ENCODE measurements around the gene MGRN1.

Gene MGRN1

GRCh38 chr16:4624015-4624826, at the start of gene MGRN1:
Gene MGRN1, plus strand, starts transcription at chr16:4624826. Its CDS starts 135 bp downstream, at chr16:4624961.
- peak; percentile 86 for DNase-seq (ENCODE audit: low read depth)

GRCh38 chr16:4574919-4575705, 49.5 kb upstream of the MGRN1 start:
- DNase-seq (ENCODE audit: low read depth) = no peak

GRCh38 chr16:4576008-4576407, 48.6 kb upstream of the MGRN1 start:
- DNase-seq (ENCODE audit: low read depth) = no peak

GRCh38 chr16:4578961-4579530, 45.6 kb upstream of the MGRN1 start:
- no peak for DNase-seq (ENCODE audit: low read depth)

- no peak for DNase-seq (ENCODE audit: low read depth)
Measured at GRCh38 chr16:4580250-4580649, 44.4 kb upstream of the MGRN1 start.

- DNase-seq (ENCODE audit: low read depth) = no peak
Measured at GRCh38 chr16:4583906-4584305, 40.7 kb upstream of the MGRN1 start.

- no peak for DNase-seq (ENCODE audit: low read depth)
Measured at GRCh38 chr16:4586291-4586690, 38.3 kb upstream of the MGRN1 start.

GRCh38 chr16:4588386-4588785, 36.2 kb upstream of the MGRN1 start:
- DNase-seq (ENCODE audit: low read depth) = no peak

- no peak for DNase-seq (ENCODE audit: low read depth)
Measured at GRCh38 chr16:4588961-4589360, 35.7 kb upstream of the MGRN1 start.

- DNase-seq (ENCODE audit: low read depth) = no peak
Measured at GRCh38 chr16:4591191-4591590, 33.4 kb upstream of the MGRN1 start.

- DNase-seq (ENCODE audit: low read depth) = no peak
Measured at GRCh38 chr16:4591706-4592470, 32.7 kb upstream of the MGRN1 start.

- DNase-seq (ENCODE audit: low read depth) = no peak
Measured at GRCh38 chr16:4593086-4593485, 31.5 kb upstream of the MGRN1 start.

- no peak for DNase-seq (ENCODE audit: low read depth)
Measured at GRCh38 chr16:4594433-4595410, 29.9 kb upstream of the MGRN1 start.

- DNase-seq (ENCODE audit: low read depth) = no peak
Measured at GRCh38 chr16:4597174-4597573, 27.5 kb upstream of the MGRN1 start.

GRCh38 chr16:4599037-4599436, 25.6 kb upstream of the MGRN1 start:
- no peak for DNase-seq (ENCODE audit: low read depth)

GRCh38 chr16:4599545-4599944, 25.1 kb upstream of the MGRN1 start:
- no peak for DNase-seq (ENCODE audit: low read depth)

- DNase-seq (ENCODE audit: low read depth) = no peak
Measured at GRCh38 chr16:4601036-4601863, 23.4 kb upstream of the MGRN1 start.

- DNase-seq (ENCODE audit: low read depth) = no peak
Measured at GRCh38 chr16:4601864-4602186, 22.8 kb upstream of the MGRN1 start.

- DNase-seq (ENCODE audit: low read depth) = no peak
Measured at GRCh38 chr16:4602331-4602730, 22.3 kb upstream of the MGRN1 start.

GRCh38 chr16:4603624-4604170, 20.9 kb upstream of the MGRN1 start:
- no peak for DNase-seq (ENCODE audit: low read depth)
